ENCODE measurements around the gene SMIM5. TPM values are rescaled to one million over a fixed set of nuclear protein-coding genes. Genes with fewer than 3 reads are reported as not detected.

Gene SMIM5
- total RNA-seq, 4 donors from 2014 or later, result 3.8 to 6.8 (median 5.0) TPM

- Histone ChIP-seq H3K9me3 (no peaks in the 10 kb centered on the region), H3K4me1 (no peaks in the 10 kb centered on the region), H3K36me3 (peaks cover 0 to 83% of the 10 kb centered on the region in 2 donors), H3K27me3 (no peaks in the 10 kb centered on the region), H3K4me3 (no peak overlapping the region), H3K27ac (no peak overlapping the region)
- ATAC-seq, result no peak
- TF ChIP-seq POLR2A (IDR thresholded peaks at IDR 0.05), result no peak
- TF ChIP-seq EP300 (IDR thresholded peaks at IDR 0.05), result no peak
- no peak for TF ChIP-seq POLR2AphosphoS5 (IDR thresholded peaks at IDR 0.05)
- TF ChIP-seq, protein P1, sequence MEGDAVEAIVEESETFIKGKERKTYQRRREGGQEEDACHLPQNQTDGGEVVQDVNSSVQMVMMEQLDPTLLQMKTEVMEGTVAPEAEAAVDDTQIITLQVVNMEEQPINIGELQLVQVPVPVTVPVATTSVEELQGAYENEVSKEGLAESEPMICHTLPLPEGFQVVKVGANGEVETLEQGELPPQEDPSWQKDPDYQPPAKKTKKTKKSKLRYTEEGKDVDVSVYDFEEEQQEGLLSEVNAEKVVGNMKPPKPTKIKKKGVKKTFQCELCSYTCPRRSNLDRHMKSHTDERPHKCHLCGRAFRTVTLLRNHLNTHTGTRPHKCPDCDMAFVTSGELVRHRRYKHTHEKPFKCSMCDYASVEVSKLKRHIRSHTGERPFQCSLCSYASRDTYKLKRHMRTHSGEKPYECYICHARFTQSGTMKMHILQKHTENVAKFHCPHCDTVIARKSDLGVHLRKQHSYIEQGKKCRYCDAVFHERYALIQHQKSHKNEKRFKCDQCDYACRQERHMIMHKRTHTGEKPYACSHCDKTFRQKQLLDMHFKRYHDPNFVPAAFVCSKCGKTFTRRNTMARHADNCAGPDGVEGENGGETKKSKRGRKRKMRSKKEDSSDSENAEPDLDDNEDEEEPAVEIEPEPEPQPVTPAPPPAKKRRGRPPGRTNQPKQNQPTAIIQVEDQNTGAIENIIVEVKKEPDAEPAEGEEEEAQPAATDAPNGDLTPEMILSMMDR (IDR thresholded peaks at IDR 0.05), result no peak
- 80% methylated on average over 2 of the region's 23 CpGs; no CpG with 5 or more reads in 1 of the 2 donors for WGBS, 2 donors (ENCODE audit: low coverage in 1 of 2)
These were observed 8.4 kb upstream of the SMIM5 start for GRCh38 chr17:75624714-75625345.

DNA sequence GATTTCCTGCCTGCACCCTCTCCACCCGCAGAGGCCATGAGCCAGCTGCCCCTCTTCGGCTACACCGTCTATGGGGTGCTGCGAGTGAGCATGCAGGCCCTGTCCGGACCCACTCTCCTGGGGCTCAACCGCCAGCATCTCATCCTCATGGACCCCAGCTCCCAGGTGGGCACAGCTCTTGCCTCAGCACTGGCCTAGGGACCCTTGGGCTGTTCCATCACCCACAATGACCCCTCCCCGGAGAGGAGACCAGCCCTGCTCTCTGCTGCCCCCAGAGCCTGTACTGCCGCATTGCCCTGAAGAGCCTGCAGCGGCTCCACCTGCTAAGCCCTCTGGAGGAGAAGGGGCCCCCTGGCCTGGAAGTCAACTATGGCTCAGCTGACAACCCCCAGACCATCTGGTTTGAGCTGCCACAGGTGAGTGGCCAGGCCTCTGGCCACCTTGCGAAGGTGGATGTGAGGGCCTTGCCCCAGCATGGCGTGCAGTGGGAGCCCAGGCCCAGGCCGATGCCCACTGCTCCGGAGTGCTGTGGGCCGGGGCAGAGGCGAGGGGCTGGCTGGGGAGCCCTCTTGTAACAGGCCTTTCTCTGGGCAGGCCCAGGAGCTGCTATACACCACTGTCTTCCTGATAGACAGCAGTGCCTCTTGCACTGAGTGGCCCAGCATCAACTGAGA is 7.3 kb upstream of the SMIM5 start:
- Histone ChIP-seq H3K27ac (no peak overlapping the region), H3K4me1 (no peaks in the 10 kb centered on the region), H3K4me3 (no peak overlapping the region), H3K27me3 (no peaks in the 10 kb centered on the region), H3K36me3 (peaks cover 0 to 81% of the 10 kb centered on the region in 2 donors), H3K9me3 (no peaks in the 10 kb centered on the region)
- TF ChIP-seq EP300 (IDR thresholded peaks at IDR 0.05), result no peak
- TF ChIP-seq, protein P1 (IDR thresholded peaks at IDR 0.05), result peak in 3 of 4 experiments; percentile 26 to 48 (median 46)
- 100% methylated on average over 2 of the region's 15 CpGs; no CpG with 5 or more reads in 1 of the 2 donors for WGBS, 2 donors (ENCODE audit: low coverage in 1 of 2)
- no peak for ATAC-seq

DNA sequence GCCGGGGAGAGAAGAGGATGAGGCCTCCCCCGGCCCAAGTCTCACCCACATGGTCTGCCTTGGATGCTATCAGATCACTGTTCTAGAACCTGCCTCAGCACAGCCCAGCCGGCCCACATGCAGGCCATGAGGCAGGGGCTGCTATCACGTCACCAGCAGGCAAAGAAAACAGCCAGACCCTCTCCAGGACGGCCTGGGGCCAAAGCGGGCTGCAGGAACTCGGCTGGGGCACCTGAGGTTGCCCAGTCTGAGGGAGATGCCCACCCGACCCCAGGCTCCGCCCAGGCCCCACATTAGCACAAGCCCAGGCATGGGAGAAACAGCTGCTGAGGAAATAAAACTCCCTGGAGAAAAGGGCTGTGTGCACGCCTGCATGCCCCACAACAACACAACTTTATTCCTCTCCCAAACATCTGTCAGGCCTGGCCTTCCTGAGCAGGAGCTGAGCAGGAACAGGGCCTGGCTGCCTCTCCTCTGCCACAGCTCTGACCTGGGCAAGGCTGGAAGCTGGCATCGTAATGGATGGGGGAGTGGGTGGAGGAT is 6.7 kb upstream of the SMIM5 start:
- no peak overlapping the region for H3K27ac ChIP-seq
- H3K36me3 ChIP-seq, result peaks cover 0 to 81% of the 10 kb centered on the region in 2 donors
- H3K27me3 ChIP-seq, result no peaks in the 10 kb centered on the region
- no peaks in the 10 kb centered on the region for H3K4me1 ChIP-seq
- TF ChIP-seq, protein P1 (IDR thresholded peaks at IDR 0.05), result no peak
- TF ChIP-seq EP300 (IDR thresholded peaks at IDR 0.05), result no peak
- TF ChIP-seq POLR2AphosphoS5 (IDR thresholded peaks at IDR 0.05), result no peak
- TF ChIP-seq POLR2A (IDR thresholded peaks at IDR 0.05), result no peak
- 67% methylated on average over 1 of the region's 11 CpGs; no CpG with 5 or more reads in 1 of the 2 donors for WGBS, 2 donors (ENCODE audit: low coverage in 1 of 2)
- H3K4me3 ChIP-seq, result no peak overlapping the region
- no peak for ATAC-seq
- no peaks in the 10 kb centered on the region for H3K9me3 ChIP-seq

GRCh38 chr17:75627094-75627493 is 6.1 kb upstream of the SMIM5 start:
- 73 to 100% methylated on average over 1 to 5 of the region's 10 CpGs for WGBS, 2 donors (ENCODE audit: low coverage in 1 of 2)
- Histone ChIP-seq H3K4me3 (no peak overlapping the region), H3K27me3 (no peaks in the 10 kb centered on the region), H3K36me3 (peaks cover 0 to 76% of the 10 kb centered on the region in 2 donors), H3K4me1 (peaks cover 0 to 1% (median 0%) of the 10 kb centered on the region in 3 donors), H3K27ac (no peak overlapping the region), H3K9me3 (no peaks in the 10 kb centered on the region)
- ATAC-seq, result no peak
- TF ChIP-seq, protein P1 (IDR thresholded peaks at IDR 0.05), result no peak
- TF ChIP-seq EP300 (IDR thresholded peaks at IDR 0.05) (no peak), POLR2A (IDR thresholded peaks at IDR 0.05) (no peak), POLR2AphosphoS5 (IDR thresholded peaks at IDR 0.05) (no peak)

All from gastroesophageal sphincter (tissue), 4 donors.